AML-193 (cell line): Measurements from ENCODE around the gene UBE2B.

ENCODE experiments used
- DNase-seq, 2 experiments: peaks; one replicate each; lab custom pipeline; 2025; lab: John Stamatoyannopoulos, UW

The UBE2B gene

DNA sequence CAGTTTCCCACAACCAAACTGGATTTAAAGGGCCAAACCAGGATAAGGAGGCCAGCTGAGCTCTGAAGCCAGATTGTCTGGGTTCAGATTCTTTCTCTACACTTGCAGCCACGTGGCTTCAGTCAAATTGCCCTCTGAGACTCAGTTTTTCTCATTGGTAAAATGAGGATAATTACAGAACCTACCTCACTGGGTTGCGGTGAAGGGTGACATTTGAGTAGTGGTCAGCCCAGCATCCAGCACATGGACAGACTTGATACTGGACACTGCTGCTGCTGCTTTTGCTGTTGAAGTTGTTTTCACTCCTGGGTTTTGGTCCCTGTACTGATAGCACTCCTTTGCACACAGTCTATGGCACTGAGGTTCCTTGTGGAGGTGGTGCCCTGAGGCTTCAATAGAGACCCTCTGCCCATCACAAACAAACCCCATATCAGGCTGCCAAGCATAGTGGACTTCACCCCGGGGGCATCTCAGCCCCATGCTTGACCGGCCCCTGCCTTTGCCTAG lies 66.0 kb downstream of the UBE2B start:
- no peak for DNase-seq

DNA sequence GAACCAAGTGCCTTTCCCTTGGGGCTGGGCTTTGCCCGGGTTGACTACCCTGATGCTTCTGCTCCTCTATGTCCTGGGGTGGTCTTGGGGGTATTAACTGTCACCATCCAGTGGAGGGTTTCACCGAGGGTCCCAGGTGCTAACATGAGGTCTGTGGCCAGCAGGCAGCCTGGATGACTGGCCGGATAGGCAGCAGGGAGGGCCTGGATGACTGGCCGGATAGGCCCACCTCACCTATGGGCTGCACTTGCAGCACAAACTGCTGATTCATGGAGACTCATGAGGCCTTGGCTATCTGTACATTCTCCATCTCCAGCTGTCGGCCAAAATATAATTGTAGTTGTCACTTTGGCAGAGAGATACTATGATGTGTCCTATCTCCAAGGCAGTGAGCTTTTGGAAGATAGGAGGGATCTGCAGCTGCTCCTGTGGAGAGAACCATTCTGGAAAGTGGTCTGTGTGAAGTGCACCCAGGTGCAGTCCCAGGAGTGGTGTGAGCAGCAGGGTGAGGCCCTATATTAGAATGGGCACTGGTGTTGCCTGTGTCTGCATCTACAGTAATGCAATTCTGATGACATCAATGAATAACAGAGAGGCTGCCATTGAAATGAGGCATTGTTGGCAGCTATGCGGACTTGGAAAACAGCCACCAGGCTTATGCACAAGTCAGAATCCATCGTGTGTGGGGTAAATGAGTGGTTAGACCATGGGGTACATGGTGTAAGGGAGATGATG lies 66.6 kb downstream of the UBE2B start:
- DNase-seq, result no peak

DNA sequence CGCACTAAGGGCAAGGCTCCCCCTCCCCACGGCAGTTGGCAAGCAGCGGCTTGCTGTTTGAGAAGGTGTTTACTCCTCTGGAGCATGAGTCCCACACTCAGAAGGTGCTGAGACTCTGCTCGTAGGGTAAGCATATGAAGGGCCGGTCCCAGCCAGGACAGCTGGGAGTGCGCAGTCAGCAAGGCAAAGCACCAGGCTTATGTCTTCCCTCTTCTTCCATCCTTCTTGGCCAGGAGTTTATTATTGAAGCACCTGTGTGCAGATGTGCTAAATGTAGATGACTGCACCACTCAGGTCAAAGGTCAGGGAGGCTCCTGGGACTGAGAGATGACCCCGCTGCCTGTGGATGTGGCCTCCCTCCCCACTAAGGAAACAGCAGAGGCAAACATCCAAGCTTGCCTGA lies 67.4 kb downstream of the UBE2B start:
- no peak for DNase-seq

DNA sequence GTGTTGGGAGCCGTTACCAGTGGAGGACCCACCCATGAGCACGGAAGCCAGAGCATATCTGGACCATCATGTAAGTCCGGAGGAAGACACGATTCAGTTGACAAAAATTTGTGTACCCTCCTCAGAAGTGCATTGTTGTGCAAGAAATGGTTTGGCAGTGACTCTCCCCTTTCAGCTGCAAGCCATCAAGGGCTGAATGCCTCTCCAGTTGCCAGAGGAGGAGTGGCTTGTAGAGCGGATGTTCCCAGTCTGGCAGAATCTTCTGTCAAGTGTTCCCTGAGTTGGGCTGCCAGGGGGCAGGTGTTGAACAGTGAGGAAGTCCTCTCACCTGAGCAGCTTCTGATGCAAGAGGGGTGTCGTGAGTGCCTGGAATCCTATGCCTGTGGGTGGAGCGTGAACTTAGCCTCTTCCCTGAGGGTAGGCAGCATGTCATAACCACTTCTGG lies 67.9 kb downstream of the UBE2B start:
- DNase-seq, result no peak

DNA sequence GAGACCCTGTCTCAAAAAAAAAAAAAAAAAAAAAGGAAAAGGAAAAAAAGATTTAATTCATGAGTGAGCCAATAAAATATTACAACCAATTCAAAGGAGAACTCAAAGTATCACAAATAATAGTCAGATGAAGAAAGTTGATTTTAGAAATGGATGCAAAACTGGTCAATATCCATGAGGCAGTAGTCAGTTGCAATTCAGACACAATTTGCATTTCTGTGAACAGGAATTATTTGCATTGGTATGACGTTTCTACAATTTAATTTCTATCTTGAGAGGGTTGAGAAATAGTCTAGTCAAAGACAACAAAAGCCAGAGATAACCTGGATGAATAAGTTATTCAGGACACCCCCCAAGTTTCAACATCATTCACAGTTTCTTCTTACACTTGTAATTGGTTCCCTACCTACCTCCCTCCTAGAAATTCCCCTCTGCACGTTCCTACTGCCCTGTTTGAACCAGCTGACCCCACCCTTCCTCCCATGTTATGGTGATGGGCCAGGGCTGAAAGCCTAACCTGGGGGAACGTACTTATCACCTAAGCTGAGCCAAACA lies 68.9 kb downstream of the UBE2B start:
- DNase-seq, result no peak
